Activated naive CD8-positive, alpha-beta T cell treated with anti-CD3 and anti-CD28 coated beads, Interleukin-2, amount 50 U/mL, for 24 hours (primary cell): ENCODE results near the gene KCND2.

Source experiments
- ATAC-seq: fragments of 150-1000 bp; cut with Tn5 transposase; one replicate; pipeline ENCODE4 v1.10.0; 2021
- DNase-seq: peaks from one replicate; pipeline ENCODE4 v3.0.0; 2021
- H3K27ac Mint-ChIP-seq: one replicate; pipeline ENCODE4 v1.8.0; 2021; ENCODE audit warnings: mild to moderate bottlenecking, mixed read lengths
- H3K27me3 Mint-ChIP-seq: one replicate; pipeline ENCODE4 v1.8.0; 2021; ENCODE audit warnings: mixed read lengths
- H3K36me3 Mint-ChIP-seq: one replicate; pipeline ENCODE4 v1.8.0; 2021; ENCODE audit warnings: low read depth, mixed read lengths
- H3K4me1 Mint-ChIP-seq: one replicate; pipeline ENCODE4 v1.8.0; 2021; ENCODE audit warnings: mixed read lengths
- H3K4me3 Mint-ChIP-seq: one replicate; pipeline ENCODE4 v1.8.0; 2021; ENCODE audit warnings: mild to moderate bottlenecking, moderate library complexity, mixed read lengths
- H3K9me3 Mint-ChIP-seq: one replicate; pipeline ENCODE4 v1.8.0; 2021; ENCODE audit warnings: mixed read lengths

Gene KCND2

DNA sequence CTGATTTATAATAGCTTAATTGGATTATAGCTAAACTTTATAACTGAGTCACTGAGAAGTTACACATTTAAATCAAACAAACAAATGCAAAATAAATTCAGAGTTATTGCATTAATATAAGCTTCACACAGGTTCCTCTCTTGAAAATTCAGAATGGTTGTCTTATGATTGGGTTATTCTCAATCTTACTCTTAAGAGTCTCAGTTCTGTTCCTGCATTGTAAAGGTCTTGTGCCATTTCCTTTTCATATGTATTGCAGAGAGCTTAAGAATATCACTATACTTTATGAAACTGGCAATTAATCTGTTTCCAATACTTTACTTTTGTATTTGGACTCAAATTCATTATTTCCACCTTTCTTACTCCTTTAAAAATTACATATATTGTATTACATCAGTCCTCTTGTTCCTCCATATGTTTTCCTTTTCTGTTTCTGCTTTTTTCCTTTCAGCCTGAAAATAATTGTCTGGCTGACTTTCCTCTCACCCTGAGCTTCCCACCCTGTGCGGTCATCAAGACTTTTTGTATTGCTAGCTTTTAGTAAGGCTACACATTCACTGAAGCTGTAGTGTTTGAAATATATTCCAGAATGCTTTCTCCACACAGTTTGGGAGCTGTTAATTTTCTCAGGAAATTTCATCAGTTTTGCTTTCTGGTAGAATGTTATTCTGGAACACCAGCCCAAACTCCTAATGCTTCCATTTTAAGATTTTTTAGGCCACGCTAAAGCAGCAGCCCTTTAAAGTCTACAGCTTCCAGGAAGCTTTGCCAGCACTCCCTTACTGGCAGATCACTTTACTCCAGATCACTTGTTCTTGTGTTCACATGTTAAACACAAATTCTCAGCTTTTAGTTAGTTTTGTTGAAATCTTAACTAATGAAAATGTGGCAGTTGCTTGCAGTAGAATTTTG is 139.4 kb downstream of the KCND2 start:
- Mint-ChIP-seq H3K4me3 (no peak overlapping the region), H3K9me3 (no peaks in the 10 kb centered on the region), H3K4me1 (no peaks in the 10 kb centered on the region), H3K27me3 (no peaks in the 10 kb centered on the region), H3K27ac (no peak overlapping the region), H3K36me3 (no peaks in the 10 kb centered on the region)
- DNase-seq (no peak), ATAC-seq (no peak)

DNA sequence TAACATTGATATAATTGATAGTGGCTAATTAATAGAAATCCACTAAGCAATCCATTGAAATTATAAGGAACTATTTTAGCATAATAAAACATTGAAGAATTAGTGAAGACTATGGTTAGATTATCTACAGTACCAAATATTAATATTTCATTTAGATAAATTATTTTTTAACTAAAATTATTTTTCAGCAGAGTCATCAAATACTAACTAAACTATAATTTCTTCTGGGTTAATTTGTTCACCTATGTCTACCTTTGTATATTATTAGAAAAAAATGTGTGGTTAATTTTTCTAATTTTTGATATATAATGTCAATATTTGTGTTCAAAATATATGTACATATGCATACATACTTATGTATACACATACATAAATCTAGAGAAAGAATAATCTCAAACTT is 140.2 kb downstream of the KCND2 start:
- Mint-ChIP-seq H3K27ac (no peak overlapping the region), H3K36me3 (no peaks in the 10 kb centered on the region), H3K4me1 (no peaks in the 10 kb centered on the region), H3K4me3 (no peak overlapping the region), H3K9me3 (no peaks in the 10 kb centered on the region), H3K27me3 (no peaks in the 10 kb centered on the region)
- DNase-seq (no peak), ATAC-seq (no peak)

DNA sequence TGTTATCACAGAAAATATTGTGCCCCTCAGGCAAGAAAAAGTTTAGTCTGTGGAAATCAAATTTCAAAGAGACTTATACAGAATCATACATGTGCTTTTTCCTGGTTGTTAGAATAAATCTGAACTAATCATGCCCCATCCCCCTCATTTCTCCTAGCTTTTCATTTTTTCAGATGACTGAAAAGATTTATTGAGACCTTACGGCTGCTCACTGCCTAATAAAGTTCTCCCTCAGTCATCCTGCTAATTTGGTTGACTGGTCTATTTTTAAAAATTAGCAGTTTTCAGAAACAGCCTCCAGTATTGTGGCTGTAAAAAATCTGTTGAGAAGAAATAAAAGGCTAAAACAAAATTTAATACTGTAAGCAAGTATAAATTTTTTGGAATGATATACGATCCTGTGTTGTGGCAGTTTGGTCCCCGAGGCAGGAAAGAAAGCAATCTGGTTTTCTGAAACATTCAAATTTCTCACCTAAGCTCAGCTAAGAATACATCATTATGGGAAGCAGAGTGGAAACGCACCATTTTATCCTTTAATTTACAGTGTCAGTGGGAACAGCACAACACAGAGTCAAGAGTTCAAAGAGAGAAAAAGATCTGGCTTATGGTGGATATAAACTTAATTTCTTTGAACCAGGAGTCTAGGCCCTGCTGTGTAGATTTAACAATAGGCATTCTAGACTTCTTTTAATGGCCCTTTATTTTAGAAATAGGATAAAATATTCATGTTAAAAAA is 144.4 kb downstream of the KCND2 start:
- Mint-ChIP-seq H3K4me1 (no peaks in the 10 kb centered on the region), H3K27ac (no peak overlapping the region), H3K27me3 (no peaks in the 10 kb centered on the region), H3K9me3 (peaks cover 3% of the 10 kb centered on the region), H3K36me3 (no peaks in the 10 kb centered on the region), H3K4me3 (no peak overlapping the region)
- no peak for DNase-seq
- ATAC-seq = no peak

DNA sequence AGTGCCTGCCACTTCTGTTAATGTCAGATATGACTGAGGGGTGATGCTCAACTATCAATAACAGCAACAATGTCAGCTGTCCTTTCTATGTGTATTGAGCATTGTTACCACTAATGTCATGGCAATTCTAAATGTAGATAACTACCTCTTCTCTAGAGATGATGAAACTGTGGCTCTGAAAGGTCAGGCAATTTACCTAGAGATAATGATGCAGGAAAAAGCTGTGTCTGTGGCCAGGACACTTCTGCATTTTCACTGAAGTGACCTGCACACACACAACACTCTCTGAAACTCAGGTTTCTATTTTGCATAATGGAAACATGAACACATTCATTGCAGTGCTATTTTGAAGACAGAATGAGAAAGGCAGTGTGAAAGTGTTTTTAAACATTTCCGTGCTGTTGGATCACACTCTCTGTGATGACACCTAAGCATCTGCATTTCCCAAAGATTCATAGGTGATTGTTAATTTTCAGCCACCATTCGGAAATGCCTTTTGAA is 148.2 kb downstream of the KCND2 start:
- DNase-seq (no peak), ATAC-seq (no peak)
- Mint-ChIP-seq H3K4me3 (no peak overlapping the region), H3K4me1 (no peaks in the 10 kb centered on the region), H3K9me3 (peaks cover 5% of the 10 kb centered on the region), H3K27me3 (no peaks in the 10 kb centered on the region), H3K27ac (no peak overlapping the region), H3K36me3 (no peaks in the 10 kb centered on the region)

DNA sequence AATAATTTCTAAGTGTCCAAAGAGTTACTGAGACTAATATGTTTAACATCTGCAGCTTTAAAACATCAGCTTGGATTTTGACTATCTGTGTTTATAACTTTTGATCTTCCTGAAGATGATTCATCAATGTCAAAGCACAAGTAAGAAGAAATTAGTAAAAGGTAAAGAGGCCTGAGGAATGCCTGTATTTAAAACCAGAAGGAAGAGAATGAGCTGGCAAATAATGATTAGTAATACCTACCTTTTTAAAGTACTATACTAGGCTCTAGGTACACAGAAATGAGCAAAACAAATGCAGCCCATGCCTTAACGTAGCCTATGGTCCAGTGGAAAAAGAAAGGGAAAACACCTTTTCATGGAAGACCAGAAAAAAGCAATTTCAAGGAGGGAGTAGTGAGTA is 158.0 kb downstream of the KCND2 start:
- H3K4me1 Mint-ChIP-seq = no peaks in the 10 kb centered on the region
- DNase-seq (no peak), ATAC-seq (no peak)
- H3K4me3 Mint-ChIP-seq = no peak overlapping the region
- no peaks in the 10 kb centered on the region for H3K36me3 Mint-ChIP-seq
- H3K9me3 Mint-ChIP-seq = peaks cover 11% of the 10 kb centered on the region
- no peak overlapping the region for H3K27ac Mint-ChIP-seq
- H3K27me3 Mint-ChIP-seq = no peaks in the 10 kb centered on the region

DNA sequence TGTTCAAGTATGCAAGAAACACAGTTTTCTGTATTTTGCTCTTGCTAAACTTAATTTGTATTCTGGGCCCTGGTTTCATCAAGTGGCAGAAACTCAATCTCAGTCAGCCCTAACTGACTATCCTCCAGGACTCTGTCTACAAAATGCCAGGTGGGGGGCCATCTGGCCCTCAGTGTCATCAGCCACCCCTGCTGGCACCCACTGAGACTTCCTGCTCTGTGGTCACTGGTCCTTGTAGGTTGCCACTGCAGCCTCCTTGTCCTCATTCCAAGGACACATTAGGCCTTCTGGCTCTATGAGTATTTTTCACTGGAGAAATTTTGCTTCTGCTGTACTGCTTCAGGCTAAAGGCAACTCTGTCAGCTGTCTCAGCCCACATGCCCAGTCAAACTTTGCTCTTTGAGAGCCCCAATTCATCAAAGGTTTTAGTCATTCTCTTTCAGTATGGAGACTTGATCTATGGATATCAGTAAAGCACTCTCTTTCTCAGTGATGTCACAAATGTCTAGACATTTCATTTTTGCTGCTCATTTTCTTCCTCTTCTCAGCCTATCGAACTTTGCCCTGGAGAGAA is 163.6 kb downstream of the KCND2 start:
- no peaks in the 10 kb centered on the region for H3K4me1 Mint-ChIP-seq
- H3K9me3 Mint-ChIP-seq = no peaks in the 10 kb centered on the region
- no peak for ATAC-seq
- no peaks in the 10 kb centered on the region for H3K27me3 Mint-ChIP-seq
- no peak overlapping the region for H3K4me3 Mint-ChIP-seq
- no peak overlapping the region for H3K27ac Mint-ChIP-seq
- no peaks in the 10 kb centered on the region for H3K36me3 Mint-ChIP-seq
- DNase-seq = no peak

DNA sequence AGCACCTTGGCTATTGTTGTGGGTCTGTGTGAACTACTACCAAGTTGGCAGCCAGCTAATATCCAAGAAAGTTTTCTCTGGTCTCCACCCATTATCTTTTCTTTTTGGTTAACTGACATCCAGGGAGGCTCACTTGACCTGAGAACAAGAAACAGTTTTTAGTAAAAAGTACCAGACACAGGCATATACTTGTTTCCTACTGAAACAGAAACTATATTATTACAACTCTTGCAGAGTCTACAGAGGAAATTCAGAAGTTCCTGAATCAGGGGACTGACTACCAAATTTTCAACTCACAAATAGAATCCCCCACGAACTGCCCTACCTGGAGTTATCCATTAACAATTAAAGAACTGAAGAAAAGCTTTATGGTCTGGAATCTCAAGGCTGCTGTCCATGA is 168.9 kb downstream of the KCND2 start:
- H3K27ac Mint-ChIP-seq = no peak overlapping the region
- no peak overlapping the region for H3K4me3 Mint-ChIP-seq
- no peaks in the 10 kb centered on the region for H3K4me1 Mint-ChIP-seq
- no peaks in the 10 kb centered on the region for H3K27me3 Mint-ChIP-seq
- H3K36me3 Mint-ChIP-seq = no peaks in the 10 kb centered on the region
- DNase-seq (no peak), ATAC-seq (no peak)
- peaks cover 3% of the 10 kb centered on the region for H3K9me3 Mint-ChIP-seq

DNA sequence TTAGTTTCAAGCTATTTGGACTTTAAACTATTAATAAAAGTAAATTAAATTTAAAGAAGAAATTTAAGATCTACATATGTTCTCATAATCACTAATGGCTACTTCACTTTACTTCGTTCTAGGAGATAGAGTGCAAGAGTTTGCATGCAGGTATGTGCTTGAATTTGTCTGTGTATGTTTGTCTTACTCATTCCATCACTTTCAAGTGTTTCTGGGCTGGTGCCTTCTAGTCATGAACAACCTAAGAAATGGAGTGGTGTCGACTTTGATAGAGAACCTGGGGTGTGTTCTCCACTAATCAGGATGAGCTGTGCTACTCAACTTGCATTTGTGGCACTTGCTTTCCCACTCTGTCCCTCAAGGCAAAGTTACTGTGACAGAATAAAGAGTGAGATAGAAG is 169.9 kb downstream of the KCND2 start:
- Mint-ChIP-seq H3K4me3 (no peak overlapping the region), H3K27ac (no peak overlapping the region), H3K27me3 (no peaks in the 10 kb centered on the region), H3K36me3 (no peaks in the 10 kb centered on the region), H3K4me1 (no peaks in the 10 kb centered on the region), H3K9me3 (peaks cover 3% of the 10 kb centered on the region)
- no peak for ATAC-seq
- DNase-seq = no peak

DNA sequence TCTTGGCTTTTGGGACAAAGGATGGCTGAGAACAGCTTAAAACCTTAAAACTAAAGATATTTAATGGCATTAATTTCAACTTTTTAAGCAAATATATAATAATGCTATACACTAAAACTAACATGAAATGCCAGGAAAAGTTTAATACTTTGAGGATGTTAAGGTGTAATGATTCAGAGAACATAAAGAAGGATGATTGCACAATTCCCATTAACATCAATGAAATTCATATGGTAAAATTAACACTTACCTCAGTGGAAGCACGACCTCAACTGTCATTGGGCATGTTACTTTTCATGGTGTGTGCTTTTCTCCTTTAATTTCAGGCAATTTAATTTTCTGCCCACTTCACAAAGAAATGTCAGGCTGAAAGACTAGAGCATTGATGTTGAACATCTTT is 171.7 kb downstream of the KCND2 start:
- Mint-ChIP-seq H3K4me3 (no peak overlapping the region), H3K4me1 (no peaks in the 10 kb centered on the region), H3K27ac (no peak overlapping the region), H3K9me3 (peaks cover 3% of the 10 kb centered on the region), H3K27me3 (no peaks in the 10 kb centered on the region), H3K36me3 (no peaks in the 10 kb centered on the region)
- DNase-seq = no peak
- no peak for ATAC-seq

DNA sequence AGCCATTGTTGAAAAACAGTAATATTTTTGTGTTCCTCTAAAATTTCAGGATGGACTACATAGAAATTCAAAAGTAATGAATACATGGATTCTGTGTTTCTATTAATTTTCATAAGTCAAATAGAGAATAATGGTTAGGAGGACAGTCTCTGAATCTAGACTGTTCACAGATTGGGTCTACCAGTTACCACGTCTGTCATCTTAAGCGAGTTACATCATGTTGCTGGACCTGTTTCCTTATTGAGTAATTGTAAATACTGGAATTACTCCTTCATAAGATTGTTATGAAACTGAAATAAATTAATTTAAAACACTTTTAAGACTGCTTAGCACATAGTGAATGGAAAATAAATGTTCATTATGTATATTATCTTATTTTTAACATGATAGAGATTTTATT is 172.3 kb downstream of the KCND2 start:
- ATAC-seq = no peak
- no peak overlapping the region for H3K4me3 Mint-ChIP-seq
- H3K4me1 Mint-ChIP-seq = no peaks in the 10 kb centered on the region
- no peaks in the 10 kb centered on the region for H3K36me3 Mint-ChIP-seq
- no peak overlapping the region for H3K27ac Mint-ChIP-seq
- no peak for DNase-seq
- H3K9me3 Mint-ChIP-seq = peaks cover 3% of the 10 kb centered on the region
- H3K27me3 Mint-ChIP-seq = no peaks in the 10 kb centered on the region

DNA sequence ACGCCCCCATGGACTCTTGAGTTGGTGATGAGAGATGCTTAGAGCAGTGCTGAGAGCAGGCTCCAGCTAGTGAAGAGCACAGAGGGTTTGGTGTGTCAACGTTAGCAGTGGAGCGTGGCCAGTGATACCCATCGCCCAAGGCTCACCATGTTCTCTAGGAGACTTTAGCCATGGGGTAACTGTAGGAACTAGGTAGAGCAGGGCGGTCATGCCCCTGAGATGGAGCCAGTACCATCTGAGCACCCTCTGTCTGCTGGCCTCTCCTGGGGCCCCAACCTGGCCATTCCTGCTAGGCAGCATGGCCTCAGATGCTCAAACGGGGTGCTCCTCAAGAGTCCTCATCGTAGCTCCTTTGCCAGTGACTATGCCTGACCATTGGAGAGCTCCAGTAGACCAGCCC is 179.7 kb downstream of the KCND2 start:
- no peaks in the 10 kb centered on the region for H3K36me3 Mint-ChIP-seq
- ATAC-seq = no peak
- no peaks in the 10 kb centered on the region for H3K27me3 Mint-ChIP-seq
- H3K9me3 Mint-ChIP-seq = peaks cover 20% of the 10 kb centered on the region
- no peak for DNase-seq
- no peak overlapping the region for H3K4me3 Mint-ChIP-seq
- no peak overlapping the region for H3K27ac Mint-ChIP-seq
- H3K4me1 Mint-ChIP-seq = no peaks in the 10 kb centered on the region

DNA sequence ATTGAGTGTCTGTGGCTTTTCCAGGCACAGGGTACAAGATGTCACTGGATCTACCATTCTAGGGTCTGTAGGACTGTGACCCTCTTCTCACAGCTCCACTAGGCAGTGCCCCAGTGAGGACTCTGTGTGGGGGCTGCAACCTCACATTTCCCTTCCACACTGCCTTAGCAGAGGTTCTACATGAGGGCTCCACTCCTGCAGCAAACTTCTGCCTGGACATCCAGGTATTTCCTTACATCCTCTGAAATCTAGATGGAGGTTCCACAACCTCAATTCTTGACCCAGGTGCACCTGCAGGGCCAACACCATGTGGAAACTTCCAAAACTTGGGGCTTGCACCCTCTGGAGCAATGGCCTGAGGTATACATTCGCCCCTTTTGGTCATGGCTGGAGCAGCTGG is 183.7 kb downstream of the KCND2 start:
- Mint-ChIP-seq H3K27ac (no peak overlapping the region), H3K4me3 (no peak overlapping the region), H3K27me3 (no peaks in the 10 kb centered on the region), H3K9me3 (peaks cover 28% of the 10 kb centered on the region), H3K36me3 (no peaks in the 10 kb centered on the region), H3K4me1 (no peaks in the 10 kb centered on the region)
- DNase-seq (no peak), ATAC-seq (no peak)

DNA sequence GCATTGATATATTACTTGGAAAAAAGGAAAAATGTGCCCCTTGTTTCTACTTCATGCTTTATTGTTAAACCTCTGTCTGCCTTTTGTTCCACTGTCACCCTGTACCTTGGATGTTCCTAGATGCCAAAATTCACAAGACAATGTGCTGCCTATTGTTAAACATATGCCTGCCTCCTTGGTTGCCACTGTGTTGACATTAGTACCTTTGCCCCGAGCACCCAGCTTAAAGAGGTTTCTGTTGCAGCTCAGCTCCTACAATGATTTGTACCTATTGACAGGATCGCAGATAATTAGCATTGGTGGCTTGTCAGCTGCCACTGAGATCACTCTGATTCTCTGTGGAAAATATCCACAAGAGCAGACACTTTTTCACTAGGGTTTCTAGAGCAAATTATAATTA is 188.0 kb downstream of the KCND2 start:
- H3K27ac Mint-ChIP-seq = no peak overlapping the region
- no peak overlapping the region for H3K4me3 Mint-ChIP-seq
- ATAC-seq (no peak), DNase-seq (no peak)
- H3K36me3 Mint-ChIP-seq = no peaks in the 10 kb centered on the region
- no peaks in the 10 kb centered on the region for H3K27me3 Mint-ChIP-seq
- H3K9me3 Mint-ChIP-seq = peaks cover 17% of the 10 kb centered on the region
- no peaks in the 10 kb centered on the region for H3K4me1 Mint-ChIP-seq

DNA sequence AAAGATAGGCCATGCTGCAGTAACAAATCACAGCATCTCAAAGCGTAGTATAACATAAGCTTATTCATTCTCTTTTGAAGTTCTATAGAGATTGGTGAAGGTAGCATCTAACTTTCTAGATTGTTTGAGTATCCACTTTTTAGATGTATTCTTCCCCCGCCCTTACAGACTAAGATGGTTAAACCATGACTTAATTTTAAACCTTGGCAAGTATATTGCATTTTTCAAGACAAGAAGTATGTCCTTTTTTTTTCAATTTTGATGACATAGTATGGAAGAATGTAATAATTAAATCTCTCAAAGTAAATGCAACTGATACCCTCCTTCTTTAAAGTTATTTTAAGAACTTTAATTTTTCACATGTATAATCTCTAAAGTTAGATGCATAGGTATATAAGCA is 190.0 kb downstream of the KCND2 start:
- DNase-seq (no peak), ATAC-seq (no peak)
- no peak overlapping the region for H3K4me3 Mint-ChIP-seq
- H3K36me3 Mint-ChIP-seq = no peaks in the 10 kb centered on the region
- H3K9me3 Mint-ChIP-seq = peaks cover 8% of the 10 kb centered on the region
- H3K27ac Mint-ChIP-seq = no peak overlapping the region
- H3K4me1 Mint-ChIP-seq = no peaks in the 10 kb centered on the region
- H3K27me3 Mint-ChIP-seq = no peaks in the 10 kb centered on the region

DNA sequence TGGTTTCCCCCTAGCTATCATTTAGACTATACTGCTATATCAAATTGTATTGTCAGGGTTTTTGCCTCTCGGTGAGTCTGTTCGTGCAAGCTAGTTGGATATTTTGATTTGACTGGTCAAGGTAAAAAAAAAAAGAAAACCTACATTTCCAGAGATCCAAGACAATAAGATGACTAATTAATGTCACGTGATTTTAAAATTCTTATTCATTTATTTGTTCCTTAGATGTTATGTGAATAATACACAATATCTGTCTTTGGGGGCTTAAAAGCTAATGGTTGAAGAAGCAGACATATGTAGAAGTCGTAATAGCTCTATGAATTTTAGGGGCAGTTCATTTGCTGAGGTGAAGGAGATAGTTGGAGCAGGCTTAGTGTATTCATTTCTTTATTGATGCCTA is 191.1 kb downstream of the KCND2 start:
- H3K27me3 Mint-ChIP-seq = no peaks in the 10 kb centered on the region
- H3K36me3 Mint-ChIP-seq = no peaks in the 10 kb centered on the region
- peaks cover 3% of the 10 kb centered on the region for H3K9me3 Mint-ChIP-seq
- no peak overlapping the region for H3K4me3 Mint-ChIP-seq
- no peak overlapping the region for H3K27ac Mint-ChIP-seq
- ATAC-seq (no peak), DNase-seq (no peak)
- H3K4me1 Mint-ChIP-seq = no peaks in the 10 kb centered on the region
